HEK293 (cell line): ENCODE data around the gene TDRKH.

Experiments used
- CTCF ChIA-PET: fragments of 350-600 bp; formaldehyde crosslinking; extraction: SDS; loops from one replicate; lab custom pipeline; 2021; ENCODE audit warnings: antibody characterized with exemption; lab: Yijun Ruan, JAX
- POLR2A ChIA-PET: fragments of 300-600 bp; formaldehyde crosslinking; extraction: SDS; loops from one replicate; lab custom pipeline; 2020; ENCODE audit warnings: antibody characterized with exemption, inconsistent platforms; lab: Yijun Ruan, JAX
- H3K27ac ChIP-seq: fragments of 200-500 bp; sonication (Bioruptor generic); 2 replicates; pipeline ENCODE4 v1.5.1; 2014; ENCODE audit warnings: low read depth, low read length, control low read depth, inconsistent platforms; ENCODE audit errors: extremely low read depth
- H3K36me3 ChIP-seq, 2 experiments: fragments of 200-500 bp in 1 of 2; sonication (Bioruptor generic) in 1 of 2; 1 replicate in 1 of 2; 2 replicates in 1 of 2; pipeline ENCODE4 v1.5.1; 2014 to 2017; ENCODE audit warnings: inconsistent platforms in 2 of 2, low read length in 2 of 2; ENCODE audit not compliant: control insufficient read depth in 2 of 2, insufficient read depth in 1 of 2
- H3K4me1 ChIP-seq: fragments of 200-500 bp; sonication (Bioruptor generic); 2 replicates; pipeline ENCODE4 v1.5.1; 2014; ENCODE audit warnings: mild to moderate bottlenecking, low read length, inconsistent platforms; ENCODE audit not compliant: control insufficient read depth, insufficient read depth
- H3K4me3 ChIP-seq: 2 replicates; pipeline ENCODE4 v1.5.1; 2011; ENCODE audit warnings: low read depth, mild to moderate bottlenecking, control low read depth, low read length, moderate library complexity
- H3K9me3 ChIP-seq: fragments of 200-500 bp; sonication (Bioruptor generic); 2 replicates; pipeline ENCODE4 v1.5.1; 2014; ENCODE audit warnings: low read depth, low read length, inconsistent platforms; ENCODE audit not compliant: control insufficient read depth, insufficient read depth
- HIC1 ChIP-seq: fragments of 450-650 bp; formaldehyde crosslinking; IDR thresholded peaks from 2 replicates; pipeline ENCODE4 v1.5.1; 2016; ENCODE audit warnings: missing biosample characterization, missing genetic modification characterization
- ZBTB48 ChIP-seq: fragments of 450-650 bp; formaldehyde crosslinking; IDR thresholded peaks from 2 replicates; pipeline ENCODE4 v1.5.1; 2016; ENCODE audit warnings: missing biosample characterization, missing genetic modification characterization
- ZNF416 ChIP-seq: fragments of 450-650 bp; formaldehyde crosslinking; IDR thresholded peaks from 2 replicates; pipeline ENCODE4 v1.5.1; 2016; ENCODE audit warnings: missing biosample characterization, missing genetic modification characterization
- ZNF777 ChIP-seq: fragments of 450-650 bp; formaldehyde crosslinking; IDR thresholded peaks from 2 replicates; pipeline ENCODE4 v1.5.1; 2017; ENCODE audit warnings: missing biosample characterization, missing genetic modification characterization, borderline replicate concordance

Gene TDRKH

GRCh38 chr1:151723726-151724370 lies 66.5 kb downstream of the TDRKH start:
- no peaks in the 10 kb centered on the region for H3K4me1 ChIP-seq
- H3K4me3 ChIP-seq = no peak overlapping the region
- CTCF ChIA-PET = interaction anchor here (1.1 to 3.0 kb wide), 2 partner anchors 11 kb away, joined by 3 to 12 read pairs; no protein-coding TSS in a partner anchor
- POLR2A ChIA-PET = interaction anchor here (0.7 kb wide), 1 partner anchor 922 kb away, joined by 3 read pairs; no protein-coding TSS in a partner anchor
- TF ChIP-seq ZNF416 (tag by site-specific recombination) = no peak
- peak; percentile 80; the same call in 1 of the 2 replicates for TF ChIP-seq ZBTB48 (tag by site-specific recombination)
- no peak for TF ChIP-seq HIC1
- no peak for TF ChIP-seq ZNF777 (tag by site-specific recombination)
- TF ChIP-seq, all 188 proteins: peak for 1
- Histone ChIP-seq H3K36me3 (no peaks in the 10 kb centered on the region), H3K9me3 (no peaks in the 10 kb centered on the region), H3K27ac (no peak overlapping the region)
